Measurements from ENCODE around the gene RBBP6.
"Not testable (repeated sequence)": the region's sequence is repeated elsewhere in the genome, so short reads cannot be mapped to it uniquely, and the experiment has no call there.

DNA sequence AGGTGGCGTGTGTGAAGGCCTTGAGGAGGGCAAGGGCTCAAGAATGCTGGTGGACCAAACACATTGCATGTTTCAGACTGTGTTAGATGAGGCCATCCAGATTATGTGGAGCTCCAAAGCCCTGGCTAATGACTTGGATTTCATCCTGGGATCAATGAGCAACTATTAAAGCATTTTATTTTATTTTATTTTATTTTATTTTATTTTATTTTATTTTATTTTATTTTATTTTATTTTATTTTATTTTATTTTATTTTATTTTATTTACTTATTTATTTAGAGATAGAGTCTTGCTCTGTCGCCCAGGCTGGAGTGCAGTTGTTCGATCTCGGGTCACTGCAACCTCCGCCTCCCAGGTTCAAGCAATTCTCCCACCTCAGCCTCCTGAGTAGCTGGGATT is 73.9 kb downstream of the RBBP6 start:
- TF ChIP-seq, protein P1, sequence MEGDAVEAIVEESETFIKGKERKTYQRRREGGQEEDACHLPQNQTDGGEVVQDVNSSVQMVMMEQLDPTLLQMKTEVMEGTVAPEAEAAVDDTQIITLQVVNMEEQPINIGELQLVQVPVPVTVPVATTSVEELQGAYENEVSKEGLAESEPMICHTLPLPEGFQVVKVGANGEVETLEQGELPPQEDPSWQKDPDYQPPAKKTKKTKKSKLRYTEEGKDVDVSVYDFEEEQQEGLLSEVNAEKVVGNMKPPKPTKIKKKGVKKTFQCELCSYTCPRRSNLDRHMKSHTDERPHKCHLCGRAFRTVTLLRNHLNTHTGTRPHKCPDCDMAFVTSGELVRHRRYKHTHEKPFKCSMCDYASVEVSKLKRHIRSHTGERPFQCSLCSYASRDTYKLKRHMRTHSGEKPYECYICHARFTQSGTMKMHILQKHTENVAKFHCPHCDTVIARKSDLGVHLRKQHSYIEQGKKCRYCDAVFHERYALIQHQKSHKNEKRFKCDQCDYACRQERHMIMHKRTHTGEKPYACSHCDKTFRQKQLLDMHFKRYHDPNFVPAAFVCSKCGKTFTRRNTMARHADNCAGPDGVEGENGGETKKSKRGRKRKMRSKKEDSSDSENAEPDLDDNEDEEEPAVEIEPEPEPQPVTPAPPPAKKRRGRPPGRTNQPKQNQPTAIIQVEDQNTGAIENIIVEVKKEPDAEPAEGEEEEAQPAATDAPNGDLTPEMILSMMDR (IDR thresholded peaks at IDR 0.05), result not testable (repeated sequence)
- not testable (repeated sequence) for TF ChIP-seq POLR2A (IDR thresholded peaks at IDR 0.05)
